GM08714 (cell line): ENCODE results near the gene CTCFL.

Source experiments
- H3K4me3 ChIP-seq: fragments of 200-500 bp; sonication (Bioruptor generic); 2 replicates; pipeline ENCODE4 v1.5.1; 2014; ENCODE audit warnings: mild to moderate bottlenecking, low read length, inconsistent platforms
- ZNF274 ChIP-seq: IDR thresholded peaks from 2 replicates; pipeline ENCODE4 v1.6.1; 2012; ENCODE audit warnings: mild to moderate bottlenecking, low read depth, low read length

CTCFL gene

GRCh38 chr20:57532104-57532503 lies 7.2 kb upstream of the CTCFL start:
- no peak for TF ChIP-seq ZNF274
- H3K4me3 ChIP-seq, result no peak overlapping the region

- no peak overlapping the region for H3K4me3 ChIP-seq
- TF ChIP-seq ZNF274, result no peak
Measured at GRCh38 chr20:57530327-57530981, 5.5 kb upstream of the CTCFL start.

GRCh38 chr20:57529810-57530209 lies 4.9 kb upstream of the CTCFL start:
- no peak for TF ChIP-seq ZNF274
- no peak overlapping the region for H3K4me3 ChIP-seq

GRCh38 chr20:57529160-57529585 lies 4.2 kb upstream of the CTCFL start:
- no peak for TF ChIP-seq ZNF274
- H3K4me3 ChIP-seq, result no peak overlapping the region

GRCh38 chr20:57528148-57528547 lies 3.2 kb upstream of the CTCFL start:
- no peak for TF ChIP-seq ZNF274
- H3K4me3 ChIP-seq, result no peak overlapping the region

GRCh38 chr20:57527728-57528127 lies 2.8 kb upstream of the CTCFL start:
- no peak for TF ChIP-seq ZNF274
- H3K4me3 ChIP-seq, result no peak overlapping the region

- TF ChIP-seq ZNF274, result no peak
- no peak overlapping the region for H3K4me3 ChIP-seq
Measured at GRCh38 chr20:57526885-57527460, 2.0 kb upstream of the CTCFL start.

GRCh38 chr20:57526087-57526884 lies 1.3 kb upstream of the CTCFL start:
- TF ChIP-seq ZNF274, result no peak
- H3K4me3 ChIP-seq, result no peak overlapping the region

- TF ChIP-seq ZNF274, result no peak
- no peak overlapping the region for H3K4me3 ChIP-seq
Measured at GRCh38 chr20:57525328-57526086, 567 bp upstream of the CTCFL start.

- TF ChIP-seq ZNF274, result no peak
- H3K4me3 ChIP-seq, result no peak overlapping the region
Measured at GRCh38 chr20:57523782-57524181, 1.2 kb downstream of the CTCFL start.

- no peak overlapping the region for H3K4me3 ChIP-seq
- no peak for TF ChIP-seq ZNF274
Measured at GRCh38 chr20:57522380-57523140, 2.4 kb downstream of the CTCFL start.

- H3K4me3 ChIP-seq, result no peak overlapping the region
- no peak for TF ChIP-seq ZNF274
Measured at GRCh38 chr20:57517904-57518303, 7.0 kb downstream of the CTCFL start.

- TF ChIP-seq ZNF274, result no peak
- H3K4me3 ChIP-seq, result no peak overlapping the region
Measured at GRCh38 chr20:57514273-57514751, 10.6 kb downstream of the CTCFL start.
